HG03159 (cell line): Measurements from ENCODE around the gene KIF5C.
A peak's percentile ranks its signal among the peaks of the same experiment; 100 is the strongest.

Experiments used
- ATAC-seq: cut with Tn5 transposase; IDR thresholded peaks from one replicate; pipeline ENCODE4 v1.9.1; 2021; ENCODE audit warnings: mild to moderate bottlenecking, moderate library complexity; ENCODE audit not compliant: unreplicated experiment

The KIF5C gene

DNA sequence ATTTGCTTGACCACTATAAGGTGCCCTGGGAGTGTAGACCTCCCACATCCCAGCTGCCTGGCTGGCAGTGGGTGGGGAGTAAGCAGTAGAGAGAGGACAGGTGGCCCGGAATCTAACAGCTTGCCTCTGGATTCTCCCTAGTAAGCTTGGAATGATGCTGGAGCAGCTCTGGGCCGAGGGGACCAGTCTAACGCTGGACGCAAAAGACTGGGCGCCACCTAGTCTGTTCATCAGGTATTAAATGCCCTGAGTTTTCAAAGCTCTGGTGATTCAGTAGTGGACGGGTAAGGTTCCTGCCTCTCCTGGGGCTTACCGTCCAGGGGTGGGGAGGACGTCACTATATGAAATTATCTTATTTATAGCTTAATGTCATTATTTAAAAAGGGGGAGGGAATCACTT lies 162.8 kb downstream of the KIF5C start:
- no peak for ATAC-seq

GRCh38 chr2:149038442-149039212 lies 163.6 kb downstream of the KIF5C start, which contains the start of gene LYPD6B:
LYPD6B (plus strand) TSS chr2:149038699; CDS start chr2:149130949, 92,250 bp downstream.
- peak; percentile 66 for ATAC-seq

GRCh38 chr2:149039213-149039724 lies 164.2 kb downstream of the KIF5C start:
- no peak for ATAC-seq

- ATAC-seq = peak; percentile 35
Observed at GRCh38 chr2:149040451-149040850, 165.4 kb downstream of the KIF5C start.

DNA sequence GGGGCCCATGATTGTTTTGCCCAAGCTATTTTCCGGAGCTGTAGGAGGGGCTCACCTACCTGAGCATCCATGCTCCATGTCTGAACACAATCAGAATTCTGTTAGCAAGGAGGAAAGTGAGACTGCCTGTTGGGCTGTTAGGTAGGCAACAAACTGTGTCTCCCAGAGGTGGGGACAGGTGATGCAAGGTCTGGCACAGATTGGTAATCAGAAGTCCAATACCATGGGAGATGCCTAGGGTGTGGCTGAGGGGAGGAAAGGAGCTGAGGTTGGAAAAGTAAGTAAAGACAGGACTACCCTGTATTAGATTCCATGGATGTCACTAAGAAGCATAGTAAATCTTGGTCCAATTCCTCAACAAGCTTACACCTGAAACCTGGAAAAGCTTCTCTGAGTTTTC lies 166.5 kb downstream of the KIF5C start:
- no peak for ATAC-seq

GRCh38 chr2:149042881-149043280 lies 167.9 kb downstream of the KIF5C start:
- no peak for ATAC-seq

DNA sequence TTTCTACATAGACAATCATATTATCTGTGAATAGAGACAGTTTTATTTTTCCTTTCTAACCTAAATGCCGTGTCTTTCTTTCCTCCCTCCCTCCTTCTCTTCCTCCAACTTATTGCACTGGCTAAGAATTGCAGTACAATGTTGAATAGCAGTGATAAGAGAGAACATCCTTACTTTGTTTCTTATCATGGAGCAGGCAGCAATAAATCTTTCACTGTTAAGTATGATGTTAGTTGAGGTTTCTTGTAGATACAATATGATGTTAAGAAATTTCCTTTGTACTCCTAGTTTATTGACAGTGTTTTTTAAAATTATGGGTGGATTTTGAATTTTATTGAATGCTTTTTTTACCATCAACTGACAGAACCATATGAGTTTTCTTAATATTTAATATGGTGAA lies 169.5 kb downstream of the KIF5C start:
- no peak for ATAC-seq

DNA sequence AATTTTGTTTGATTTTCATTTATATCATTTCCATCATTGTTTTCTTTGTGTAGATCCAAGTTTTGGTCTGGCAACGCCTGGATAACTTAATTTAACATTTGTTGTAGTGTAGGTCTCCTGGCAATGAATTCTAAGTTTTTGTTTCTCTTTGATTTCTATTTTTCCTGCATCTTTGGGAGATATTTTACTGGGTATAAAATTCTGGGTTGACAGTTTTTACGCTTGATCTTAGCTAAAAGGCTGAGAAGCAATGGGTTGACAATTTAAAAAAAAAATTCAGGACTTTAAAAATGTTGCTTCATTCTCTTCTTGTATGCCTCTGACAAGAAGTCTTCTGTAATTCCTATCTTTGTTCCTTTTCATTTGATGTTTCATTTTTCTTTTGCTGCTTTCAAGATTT lies 172.1 kb downstream of the KIF5C start:
- no peak for ATAC-seq

- no peak for ATAC-seq
Observed at GRCh38 chr2:149049142-149049541, 174.1 kb downstream of the KIF5C start.

DNA sequence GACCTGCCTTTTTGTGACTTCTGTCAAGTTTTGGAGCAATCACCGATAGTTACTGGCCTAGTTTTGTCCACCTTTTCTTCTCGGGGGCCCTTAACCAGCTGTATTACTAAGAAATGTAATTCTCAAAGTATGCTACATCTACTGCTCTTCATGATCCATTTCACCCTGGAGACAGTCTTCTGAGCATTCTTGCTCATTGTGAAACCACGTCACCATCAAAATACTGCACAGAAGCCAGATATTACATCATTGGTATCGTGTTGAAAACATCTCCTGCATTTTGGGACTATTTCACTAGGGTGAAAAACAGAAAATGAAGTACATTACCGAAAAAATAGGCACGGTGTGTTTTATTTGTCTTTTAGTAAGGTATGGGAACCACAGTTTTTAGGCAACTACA lies 175.2 kb downstream of the KIF5C start:
- ATAC-seq = peak; percentile 82

- no peak for ATAC-seq
Observed at GRCh38 chr2:149055751-149056150, 180.7 kb downstream of the KIF5C start.

GRCh38 chr2:149056541-149057255 lies 181.7 kb downstream of the KIF5C start:
- ATAC-seq = no peak

DNA sequence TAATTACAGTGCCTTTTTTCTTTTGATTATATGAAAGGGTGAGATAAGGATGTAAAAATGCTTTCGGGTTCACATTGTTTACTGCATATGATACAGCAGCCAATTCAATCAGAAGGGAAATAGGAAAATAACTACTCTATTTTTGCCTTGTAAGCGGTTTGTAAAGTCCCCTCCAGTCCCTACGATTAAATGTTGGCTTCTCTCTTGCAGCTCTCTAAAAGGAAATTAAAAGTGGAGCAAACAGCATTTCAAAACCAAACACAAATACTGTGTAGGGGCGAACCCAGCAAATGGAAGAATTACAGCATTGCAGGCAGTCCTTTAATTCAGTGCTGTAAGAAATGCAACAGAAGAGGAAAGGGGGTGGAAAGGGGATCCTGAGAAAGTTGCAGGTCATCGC lies 182.4 kb downstream of the KIF5C start:
- no peak for ATAC-seq

GRCh38 chr2:149058936-149059335 lies 183.9 kb downstream of the KIF5C start:
- no peak for ATAC-seq

DNA sequence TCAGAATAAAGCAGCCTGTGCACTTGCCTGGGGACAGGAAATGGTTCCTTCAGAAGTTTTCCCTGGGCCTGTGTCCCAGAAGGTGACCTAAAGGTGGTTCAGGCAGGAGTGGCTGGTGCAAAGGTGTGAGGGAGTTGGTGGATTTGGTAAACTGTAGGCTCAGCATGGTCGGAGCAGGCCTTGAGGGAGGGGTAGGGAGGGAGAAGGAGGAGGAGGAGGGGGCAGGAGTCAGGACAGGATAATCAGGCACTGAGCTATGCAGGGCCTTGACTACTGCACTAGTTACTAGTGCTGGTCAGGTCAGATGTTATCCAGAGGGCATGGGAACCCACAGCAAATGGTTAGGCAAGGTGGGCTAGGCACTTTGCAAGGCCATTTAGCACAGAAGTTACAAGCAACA lies 184.8 kb downstream of the KIF5C start:
- no peak for ATAC-seq

DNA sequence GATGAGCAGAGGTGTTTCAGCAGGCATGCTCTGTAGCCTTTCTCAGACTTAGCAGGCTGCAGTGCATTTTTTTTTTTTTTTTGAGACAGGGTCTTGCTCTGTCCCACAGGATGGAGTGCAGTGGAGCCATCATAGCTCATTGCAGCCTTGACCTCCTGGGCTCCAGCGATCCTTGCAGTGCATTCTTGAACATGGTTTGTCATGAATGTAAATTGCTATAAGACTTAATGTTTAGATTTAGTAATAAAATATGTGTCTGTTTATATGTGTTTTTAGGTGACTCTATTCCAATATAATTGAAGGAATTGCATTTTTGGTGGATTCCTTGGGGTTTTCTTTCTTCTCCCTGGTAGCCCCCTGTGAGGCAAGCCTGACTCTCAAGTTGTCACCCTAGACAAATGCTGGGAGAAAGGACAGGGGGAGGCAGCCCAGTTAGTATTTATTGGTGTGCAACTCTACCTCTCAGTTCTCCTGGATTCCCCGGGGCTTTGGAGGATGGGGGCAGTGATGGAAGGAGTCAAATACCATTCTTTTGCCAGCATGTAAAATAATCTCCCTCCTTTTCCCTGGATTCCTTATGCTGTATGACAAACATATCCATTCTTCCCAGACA lies 186.2 kb downstream of the KIF5C start:
- no peak for ATAC-seq

DNA sequence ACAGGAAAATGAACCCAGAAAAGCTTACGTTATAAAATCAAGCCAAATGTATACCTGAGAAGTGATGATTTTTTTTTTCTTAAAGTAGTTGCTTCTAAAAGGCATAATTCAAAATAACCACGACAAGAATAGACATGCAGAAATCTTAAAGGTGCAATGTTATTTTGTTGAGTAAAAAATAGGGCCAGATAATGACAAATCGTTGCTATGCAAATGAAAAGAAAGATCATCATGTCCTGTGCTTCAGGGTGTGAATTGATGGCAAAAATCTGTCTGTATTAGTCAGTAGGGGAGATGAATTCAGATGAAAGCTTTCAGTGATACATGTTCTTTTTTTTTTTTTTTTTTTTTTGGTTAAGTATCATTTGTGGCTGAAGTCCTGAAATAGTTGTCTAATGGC lies 187.5 kb downstream of the KIF5C start:
- ATAC-seq = no peak

- ATAC-seq = no peak
Observed at GRCh38 chr2:149063177-149063576, 188.2 kb downstream of the KIF5C start.

DNA sequence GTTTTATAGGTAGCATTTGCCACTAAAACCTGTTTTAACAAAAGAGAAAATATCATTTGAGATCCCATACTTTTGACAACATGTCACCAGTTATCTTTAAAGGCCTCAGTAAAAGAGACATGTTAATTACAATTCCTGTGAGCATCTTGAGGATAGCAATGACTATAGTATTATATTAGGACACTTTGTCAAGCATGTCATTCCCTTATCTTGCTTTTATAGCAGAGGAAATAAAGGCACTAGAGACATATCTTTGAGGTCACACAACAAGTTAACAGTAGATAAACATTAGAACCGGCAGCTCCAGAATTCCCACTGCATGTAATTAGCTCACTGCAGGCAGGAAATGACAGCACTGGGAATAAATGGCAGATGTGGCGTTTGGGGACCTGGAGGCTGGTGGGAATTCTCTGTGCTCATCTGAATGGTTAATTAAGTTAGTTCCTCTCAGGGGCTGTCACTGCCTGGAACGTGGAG lies 189.4 kb downstream of the KIF5C start:
- ATAC-seq = no peak

DNA sequence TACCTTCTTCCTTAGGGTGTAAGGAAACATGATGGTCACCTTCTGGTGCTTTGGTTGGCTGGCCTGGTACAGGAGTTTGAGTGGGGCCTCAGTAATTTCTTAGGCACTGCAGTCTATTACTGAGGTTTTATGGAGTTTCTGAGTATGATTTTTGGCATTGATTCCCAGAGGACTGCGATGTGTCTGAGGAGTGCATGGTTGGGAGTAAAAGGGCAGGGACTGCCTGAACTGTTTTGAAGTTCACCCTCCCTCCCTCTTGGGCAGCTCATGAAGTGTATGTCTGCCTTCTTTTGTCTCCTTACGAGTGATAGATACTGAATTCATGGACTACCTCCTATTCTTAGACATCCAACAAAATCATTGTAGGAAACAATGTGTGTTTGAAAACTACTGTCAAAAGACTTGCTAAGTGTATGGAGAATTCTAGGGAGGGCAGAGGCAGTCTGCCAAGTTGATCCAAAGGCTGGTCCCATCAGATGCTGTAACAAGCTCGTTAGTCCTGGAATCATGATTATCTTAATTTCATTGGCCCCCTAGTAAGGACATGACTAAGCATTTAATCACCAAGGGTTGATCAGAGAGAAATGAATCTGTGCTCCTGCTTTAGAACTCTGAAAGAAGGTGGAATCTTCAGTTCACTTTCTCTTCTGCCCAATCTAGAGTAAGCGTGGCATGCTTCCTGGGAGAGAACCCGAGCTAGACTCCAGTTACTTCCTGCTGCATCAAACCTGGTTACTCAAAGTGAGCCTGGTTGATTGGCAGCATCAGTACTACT lies 190.0 kb downstream of the KIF5C start:
- ATAC-seq = no peak
